Frontal cortex (tissue), 4 donors: ENCODE data around the gene BLOC1S3. TPM values are rescaled to one million over a fixed set of nuclear protein-coding genes. Genes with fewer than 3 reads are reported as not detected.

Experiments
- DNase-seq, 2 donors: peaks; one replicate each; pipeline ENCODE4 v3.0.0; 2012; ENCODE audit warnings: low spot score in 2 of 2
- FAIRE-seq: peaks from 2 replicates; lab custom pipeline; 2012; peaks lifted over from hg19 to GRCh38; lab: Jason Lieb, UNC
- total RNA-seq: library from RNA; depleted of rRNA; stranded (reverse); fragments of >200 nt; gene quantifications from one replicate; pipeline ENCODE4 v1.2.3, GENCODE V29; 2014
- donor health status: control.
- donor health status: control.
- donor health status: control.

BLOC1S3 gene, protein sequence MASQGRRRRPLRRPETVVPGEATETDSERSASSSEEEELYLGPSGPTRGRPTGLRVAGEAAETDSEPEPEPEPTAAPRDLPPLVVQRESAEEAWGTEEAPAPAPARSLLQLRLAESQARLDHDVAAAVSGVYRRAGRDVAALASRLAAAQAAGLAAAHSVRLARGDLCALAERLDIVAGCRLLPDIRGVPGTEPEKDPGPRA
- total RNA-seq: 3.3 TPM

DNA sequence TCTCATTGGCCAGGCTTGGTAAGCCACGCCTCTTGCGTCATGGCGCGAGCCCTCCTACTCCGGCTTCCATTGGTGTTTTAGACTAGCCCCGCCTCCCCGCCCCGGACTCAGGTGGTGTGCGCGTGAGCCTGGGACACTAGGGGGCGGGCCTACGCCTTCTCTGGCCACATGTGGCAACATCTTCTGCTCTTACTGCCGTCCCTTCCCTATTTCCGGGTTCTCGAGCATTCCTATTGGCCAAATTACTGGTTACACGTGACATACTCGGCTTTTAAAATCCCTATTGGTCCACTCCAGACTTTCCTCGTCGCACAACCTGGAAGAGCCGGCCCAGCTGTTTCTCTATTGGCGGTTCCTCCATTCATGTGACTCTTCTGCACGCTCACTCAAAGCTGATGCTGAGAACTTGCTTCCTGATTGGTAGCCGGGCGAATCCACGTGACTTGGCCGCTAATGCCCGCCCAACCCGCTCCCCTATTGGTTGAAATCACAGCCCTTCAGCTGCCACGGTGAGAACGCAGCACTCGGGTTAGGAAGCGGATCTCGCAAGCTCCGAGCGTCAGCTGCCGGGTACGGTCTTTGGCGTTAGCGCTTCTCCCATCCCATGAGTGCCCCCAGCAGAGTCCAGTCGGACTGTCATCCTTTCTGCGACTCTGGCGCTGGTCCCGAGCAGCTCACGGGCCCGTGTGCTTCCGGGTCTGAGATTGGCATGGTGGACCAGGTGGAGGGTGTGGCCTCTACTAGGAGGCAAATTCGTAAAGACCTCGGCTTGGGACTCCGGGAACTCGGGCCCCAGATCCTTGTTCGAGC lies at the start of gene BLOC1S3:
BLOC1S3 (plus strand) TSS at position 523 of the 810 bp plus-strand sequence. CDS start 513 bp downstream, outside the sequence.
- DNase-seq (peak; percentile 98), FAIRE-seq (peak; percentile 99)

GRCh38 chr19:45128806-45129205 lies 49.8 kb upstream of the BLOC1S3 start:
- FAIRE-seq: no peak
- no peak for DNase-seq

DNA sequence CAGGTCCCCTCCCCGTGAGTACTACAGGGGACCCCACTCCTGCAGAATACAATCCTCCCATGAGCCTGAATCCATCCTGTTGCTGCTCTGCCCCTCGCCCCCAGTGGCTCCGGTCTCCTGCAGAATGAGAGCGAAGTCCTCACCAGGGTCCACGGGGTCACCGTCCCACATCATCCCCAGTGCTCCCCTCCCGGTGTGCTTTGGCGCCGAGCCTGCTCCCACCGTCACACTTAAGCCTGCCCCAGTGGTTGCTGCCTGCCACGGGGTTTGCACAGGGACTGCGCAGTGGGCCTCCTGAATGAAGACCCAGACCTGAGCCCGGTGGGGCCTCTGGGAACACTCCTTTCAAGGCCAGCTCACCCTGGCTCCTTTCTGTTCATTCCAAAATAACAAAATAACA lies 48.3 kb upstream of the BLOC1S3 start:
- DNase-seq (no peak), FAIRE-seq (no peak)

- DNase-seq (no peak), FAIRE-seq (no peak)
These were observed 47.5 kb upstream of the BLOC1S3 start for GRCh38 chr19:45130888-45131615.

DNA sequence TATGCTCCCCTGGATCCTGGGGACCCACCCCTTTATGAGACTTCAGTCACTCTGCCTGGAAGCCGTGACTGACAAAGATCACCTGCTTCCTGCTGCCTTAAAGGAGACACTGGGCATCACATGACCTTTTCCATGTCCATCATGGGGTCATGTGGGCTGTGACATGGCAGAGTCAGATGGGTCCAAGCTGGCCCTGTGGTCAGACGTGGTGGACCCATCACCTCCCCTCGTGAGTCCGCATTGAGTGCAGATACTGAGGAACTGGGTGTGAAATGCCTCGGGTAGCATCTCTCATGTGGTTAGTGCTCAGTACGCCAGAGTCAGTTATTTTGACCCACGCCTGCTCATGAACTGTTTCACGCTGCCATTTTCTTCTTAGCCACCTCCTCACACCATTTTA lies 44.9 kb upstream of the BLOC1S3 start:
- DNase-seq (no peak), FAIRE-seq (no peak)

GRCh38 chr19:45135176-45135885 lies 43.3 kb upstream of the BLOC1S3 start:
- DNase-seq (no peak), FAIRE-seq (no peak)

- DNase-seq: peak in 1 of 2 donors; percentile 22
- no peak for FAIRE-seq
These were observed 41.9 kb upstream of the BLOC1S3 start for GRCh38 chr19:45136507-45137178.

GRCh38 chr19:45137179-45137761 lies 41.3 kb upstream of the BLOC1S3 start:
- DNase-seq: peak in 1 of 2 donors; percentile 55
- no peak for FAIRE-seq

GRCh38 chr19:45138303-45138751 lies 40.3 kb upstream of the BLOC1S3 start:
- FAIRE-seq (no peak), DNase-seq (no peak)

DNA sequence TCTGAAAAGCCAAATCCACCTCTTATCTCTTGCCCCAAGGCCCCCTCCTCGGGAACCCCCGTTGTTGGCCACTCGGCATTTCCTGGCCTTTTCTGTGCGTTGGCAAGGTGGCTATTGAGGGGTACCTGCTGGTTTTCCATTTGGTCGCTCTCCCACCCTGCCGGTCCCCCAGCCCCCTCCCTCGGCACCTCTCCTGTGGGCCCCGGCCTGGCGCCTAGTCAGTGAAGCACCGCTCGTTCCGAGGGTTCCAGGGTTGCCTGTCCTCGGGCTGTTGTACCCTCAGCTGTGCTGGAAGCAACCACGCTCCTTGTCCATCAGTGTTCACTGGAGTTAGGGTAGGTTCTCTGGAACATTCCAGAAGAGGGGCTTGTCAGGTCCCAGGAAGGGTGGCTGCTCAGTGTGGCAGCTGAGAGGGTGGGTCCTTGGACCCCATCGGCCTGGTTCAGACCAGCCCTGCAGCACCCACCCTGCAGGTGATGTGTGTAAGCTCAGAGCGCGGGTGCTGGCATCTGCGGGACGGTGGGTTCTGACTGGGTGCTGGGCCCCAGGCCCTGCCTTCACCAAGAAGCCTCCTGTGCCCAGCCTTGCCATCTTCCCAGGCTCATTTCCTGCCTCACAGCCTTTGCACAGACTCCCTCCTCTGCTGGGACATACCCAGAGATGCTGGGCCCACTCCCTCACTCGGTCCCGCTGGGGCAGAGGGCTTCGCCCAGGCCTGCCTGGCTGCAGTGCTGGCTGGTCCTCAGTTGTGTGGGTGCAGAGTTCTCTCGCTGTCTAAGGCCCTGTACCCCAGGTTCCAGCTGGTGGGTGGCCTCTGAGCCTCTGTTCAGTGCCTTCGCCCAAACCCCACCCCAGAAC lies 39.1 kb upstream of the BLOC1S3 start:
- peak in 1 of 2 donors; percentile 17 for DNase-seq
- FAIRE-seq: no peak

GRCh38 chr19:45140144-45140503 lies 38.5 kb upstream of the BLOC1S3 start:
- no peak for FAIRE-seq
- no peak for DNase-seq

DNA sequence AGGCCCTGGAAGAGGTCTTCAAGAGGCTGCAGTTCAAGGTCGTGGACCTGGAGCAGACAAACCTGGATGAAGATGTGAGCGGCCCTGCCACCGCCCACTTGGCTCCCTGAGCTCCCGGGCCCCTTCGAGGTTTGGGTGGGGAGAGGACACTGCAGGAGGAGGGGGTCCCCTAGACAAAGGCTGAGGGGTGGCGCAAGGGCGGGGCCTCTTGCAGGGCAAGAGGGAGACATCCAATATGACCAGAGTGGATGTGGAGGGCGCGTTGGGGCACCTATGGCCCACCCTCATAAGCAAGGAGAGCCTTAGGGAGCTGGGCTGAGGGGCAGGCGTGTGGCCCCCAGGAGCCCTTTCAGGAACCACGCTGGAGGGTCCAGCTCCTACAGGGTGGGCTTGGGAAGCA lies 38.1 kb upstream of the BLOC1S3 start:
- DNase-seq: peak in 1 of 2 donors; percentile 19
- no peak for FAIRE-seq

DNA sequence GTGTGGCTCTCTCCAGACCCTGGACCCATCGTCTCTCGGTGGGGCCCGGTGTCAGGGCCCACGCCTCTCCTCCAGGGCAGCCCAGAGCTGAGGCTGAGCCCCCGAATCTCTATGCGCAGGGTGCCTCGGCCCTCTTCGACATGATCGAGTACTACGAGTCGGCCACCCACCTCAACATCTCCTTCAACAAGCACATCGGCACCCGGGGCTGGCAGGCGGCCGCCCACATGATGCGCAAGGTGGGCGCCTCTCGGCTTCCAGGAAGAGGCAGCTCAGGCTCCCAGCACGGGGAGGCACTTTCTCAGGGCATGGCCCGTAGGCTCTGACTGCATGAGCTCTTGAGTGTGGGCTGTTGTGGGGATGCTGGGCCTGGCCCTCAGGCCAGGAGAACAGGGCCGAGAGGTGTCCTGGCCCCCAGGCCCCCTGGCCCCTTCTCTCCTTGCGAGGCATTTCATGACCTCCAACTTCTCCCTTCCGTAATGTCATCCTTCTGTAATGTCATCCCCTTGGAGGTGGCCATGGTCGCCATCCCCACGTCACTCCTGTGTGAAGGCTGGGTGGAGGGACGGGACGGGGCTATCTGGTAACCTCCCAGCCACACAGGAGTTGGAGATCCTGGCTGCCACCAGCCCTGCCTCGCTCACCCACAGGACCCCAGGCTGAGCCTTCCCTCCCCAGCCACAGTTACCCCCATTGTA lies 37.2 kb upstream of the BLOC1S3 start:
- FAIRE-seq: no peak
- DNase-seq: peak in 1 of 2 donors; percentile 19

GRCh38 chr19:45142016-45142725 lies 36.4 kb upstream of the BLOC1S3 start:
- peak in 1 of 2 donors; percentile 37 for DNase-seq
- FAIRE-seq: no peak

GRCh38 chr19:45142726-45143110 lies 35.9 kb upstream of the BLOC1S3 start:
- no peak for FAIRE-seq

DNA sequence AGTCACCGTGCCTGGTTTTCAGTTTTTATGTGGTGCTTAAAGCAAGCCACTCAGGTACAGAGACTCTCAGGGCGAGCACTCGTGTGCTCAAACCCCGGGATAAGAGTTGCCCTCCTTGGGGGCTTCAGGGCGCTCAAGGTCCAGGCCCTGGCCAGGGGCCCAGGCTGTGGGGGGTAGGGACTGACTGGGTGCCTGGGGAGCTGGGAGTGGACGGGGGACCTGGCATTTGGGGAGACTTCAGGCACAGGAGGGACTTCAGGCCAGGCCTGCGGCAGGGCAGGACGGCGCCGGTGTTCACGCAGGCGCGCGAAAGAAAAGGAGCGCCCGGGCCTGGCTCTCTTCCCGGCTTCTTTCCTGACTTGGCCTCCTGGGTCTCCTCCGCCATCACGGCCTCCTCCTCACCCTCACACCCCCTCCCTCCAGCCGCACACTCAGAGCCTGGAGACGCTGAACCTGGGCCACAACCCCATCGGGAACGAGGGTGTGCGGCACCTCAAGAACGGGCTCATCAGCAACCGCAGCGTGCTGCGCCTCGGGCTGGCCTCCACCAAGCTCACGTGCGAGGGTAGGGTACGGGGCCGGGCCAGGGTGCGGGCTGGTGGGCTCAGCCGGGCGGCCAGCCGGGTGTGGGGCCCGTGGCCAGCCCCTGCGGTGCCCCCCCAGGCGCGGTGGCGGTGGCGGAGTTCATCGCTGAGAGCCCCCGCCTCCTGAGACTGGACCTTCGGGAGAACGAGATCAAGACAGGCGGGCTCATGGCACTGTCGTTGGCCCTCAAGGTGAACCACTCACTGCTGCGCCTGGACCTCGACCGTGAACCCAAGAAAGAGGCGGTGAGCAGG lies 33.9 kb upstream of the BLOC1S3 start:
- peak in 1 of 2 donors; percentile 19 for DNase-seq
- FAIRE-seq: no peak

More at GRCh38 chr19:45142726-45143110, 35.9 kb upstream of the BLOC1S3 start:
- DNase-seq: peak in 1 of 2 donors; percentile 45
